ENCODE results near the gene LIPF.
"Not testable (repeated sequence)": the region's sequence is repeated elsewhere in the genome, so short reads cannot be mapped to it uniquely, and the experiment has no call there.

LIPF gene

DNA sequence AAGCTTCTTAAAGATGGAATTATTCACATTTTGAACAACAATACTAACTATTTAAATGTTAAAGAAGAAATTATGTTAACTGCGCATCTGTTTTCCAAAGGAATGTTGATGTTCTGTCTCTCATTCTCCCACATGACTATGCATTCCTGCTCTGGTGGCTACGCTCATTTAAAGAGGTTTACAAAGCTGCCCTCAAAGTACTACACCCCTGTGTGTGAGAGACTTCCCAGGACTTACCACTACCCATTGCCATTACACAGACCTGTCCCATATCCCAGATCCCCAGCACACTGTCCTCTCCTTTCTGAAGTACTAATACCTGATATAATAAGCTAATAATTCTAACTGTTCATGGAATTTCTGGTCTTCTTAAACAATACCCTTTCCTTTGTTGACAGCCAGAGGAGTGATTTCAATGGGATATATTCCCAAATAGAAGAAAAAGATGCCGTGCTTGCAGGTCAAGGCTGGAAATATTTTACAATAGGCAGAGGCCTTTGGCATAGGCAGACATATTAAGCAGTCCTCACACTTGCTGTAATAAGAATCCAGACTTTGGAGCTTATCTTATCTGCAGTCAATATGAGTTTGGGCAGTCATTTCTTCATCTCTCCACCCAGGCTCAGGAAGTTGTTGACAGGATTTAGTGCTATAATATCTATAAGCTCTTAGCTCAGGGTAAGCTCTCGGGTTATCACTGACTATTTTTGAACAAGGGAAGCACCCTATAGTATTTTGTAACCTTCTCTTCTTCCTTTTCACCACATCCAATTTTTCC, 12.2 kb downstream of the LIPF start:
- DNase-seq (ENCODE audit: low read depth in 2 of 2) = no peak

DNA sequence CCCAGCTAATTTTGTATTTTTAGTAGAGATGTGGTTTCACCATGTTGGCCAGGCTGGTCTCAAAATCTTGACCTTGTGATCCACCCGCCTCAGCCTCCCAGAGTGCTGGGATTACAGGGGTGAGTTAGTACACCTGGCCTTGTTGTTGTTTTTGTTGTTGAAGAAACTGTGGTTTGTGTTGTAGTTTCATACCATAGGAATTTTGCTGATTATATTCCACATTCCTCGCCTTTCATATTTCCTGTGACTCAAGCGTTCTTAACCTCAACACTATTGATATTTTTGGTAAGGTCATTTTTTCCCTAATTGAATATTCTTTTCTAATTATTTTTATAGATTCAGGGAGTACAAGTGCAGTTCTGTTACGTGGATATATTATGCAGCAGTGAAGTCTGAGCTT, 16.7 kb downstream of the LIPF start:
- DNase-seq (ENCODE audit: low read depth in 2 of 2) = no peak

DNA sequence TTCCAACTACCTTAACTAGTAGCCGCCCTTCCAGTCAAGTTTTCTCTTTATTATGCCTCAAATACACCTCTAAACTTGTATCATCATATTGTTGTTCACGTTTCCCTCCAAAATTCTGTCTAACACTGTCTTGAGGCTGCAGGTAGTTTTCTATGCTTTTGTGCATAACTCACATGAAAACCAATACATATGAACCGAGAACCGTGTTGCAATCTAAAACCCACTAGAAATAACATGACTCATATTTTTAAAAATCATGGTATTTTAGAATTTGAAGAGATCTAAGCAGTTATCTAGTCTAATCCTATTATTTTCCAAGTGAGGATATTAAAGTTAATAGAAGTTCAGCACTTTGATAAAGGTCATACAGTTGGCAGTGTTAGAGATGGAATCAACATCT, 18.2 kb downstream of the LIPF start:
- no peak for DNase-seq (ENCODE audit: low read depth in 2 of 2)

DNA sequence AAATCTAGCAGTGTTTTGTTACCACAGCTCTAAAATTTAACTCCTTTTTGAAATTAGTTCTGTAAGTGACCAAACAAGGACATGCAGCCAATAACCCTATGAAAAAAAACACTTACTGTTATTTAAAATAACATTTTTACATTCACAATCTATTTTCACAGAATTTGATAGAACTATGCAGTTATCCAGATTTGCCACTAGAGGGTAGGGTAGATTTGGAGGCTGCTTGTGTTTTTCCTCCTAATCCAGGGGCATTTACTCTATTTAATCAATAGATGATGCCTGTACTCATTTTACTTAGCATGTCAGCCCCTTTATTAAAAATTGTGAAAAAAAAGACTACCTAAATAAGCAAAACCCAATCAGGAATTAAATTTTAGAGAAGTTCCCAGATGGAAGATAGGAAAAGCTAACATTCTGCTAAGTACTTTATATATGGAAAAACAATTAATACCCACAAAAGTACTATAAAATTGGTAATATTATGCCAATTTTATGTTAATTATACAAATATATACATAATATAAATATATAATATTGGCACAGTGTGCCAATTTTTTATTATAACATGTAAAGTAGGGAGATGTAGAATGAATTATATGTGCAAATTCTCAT, 23.7 kb downstream of the LIPF start:
- DNase-seq (ENCODE audit: low read depth in 2 of 2) = no peak

DNA sequence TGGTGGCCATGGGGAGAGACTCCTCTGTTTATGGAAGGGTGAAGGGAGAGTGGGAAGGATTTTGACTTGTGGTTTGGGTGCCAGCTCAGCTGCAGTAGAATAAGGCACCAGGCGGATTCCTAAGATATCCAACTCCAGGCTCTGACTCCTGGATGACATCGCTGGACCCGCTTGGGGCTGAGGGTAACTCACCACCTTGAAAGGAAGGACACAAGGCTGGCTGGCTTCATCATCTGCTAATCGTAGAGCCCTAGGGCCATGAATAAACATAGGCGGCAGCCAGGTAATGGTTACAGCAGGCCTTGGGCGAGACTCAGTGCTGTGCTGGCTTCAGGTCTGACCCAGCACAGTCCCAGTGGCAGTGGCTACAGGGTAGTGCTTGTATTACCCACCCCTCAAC, 25.1 kb downstream of the LIPF start:
- DNase-seq (ENCODE audit: low read depth in 2 of 2) = no peak

DNA sequence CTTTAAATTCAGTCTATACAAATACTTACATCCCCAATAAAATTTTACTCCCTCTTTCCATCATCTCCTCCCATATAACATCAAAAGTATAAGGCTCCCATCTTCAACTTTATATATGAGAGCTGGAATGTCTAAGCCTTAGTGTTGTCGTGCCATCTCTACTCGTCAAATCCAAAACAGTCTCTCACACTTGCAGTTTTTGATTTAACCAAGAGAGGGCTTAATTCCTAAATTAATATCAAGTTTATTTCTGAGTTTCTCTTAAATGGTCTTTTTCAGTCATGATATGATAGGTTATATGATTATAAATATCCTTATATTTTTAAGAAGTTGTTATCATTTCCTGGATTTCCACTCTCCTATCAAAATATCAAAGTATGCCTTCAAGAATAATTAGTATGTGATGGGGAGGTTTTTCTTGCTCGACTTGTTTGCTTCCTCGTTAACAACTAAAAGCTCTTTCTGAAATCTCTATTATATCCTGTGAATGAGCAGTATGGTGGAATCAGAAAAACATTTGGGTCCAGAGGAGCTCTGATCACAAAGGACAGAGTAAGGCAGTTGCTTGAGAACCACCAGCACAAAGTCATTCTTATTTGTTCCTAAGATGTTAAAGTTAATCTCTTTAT, 29.3 kb downstream of the LIPF start:
- DNase-seq (ENCODE audit: low read depth in 2 of 2) = no peak

DNA sequence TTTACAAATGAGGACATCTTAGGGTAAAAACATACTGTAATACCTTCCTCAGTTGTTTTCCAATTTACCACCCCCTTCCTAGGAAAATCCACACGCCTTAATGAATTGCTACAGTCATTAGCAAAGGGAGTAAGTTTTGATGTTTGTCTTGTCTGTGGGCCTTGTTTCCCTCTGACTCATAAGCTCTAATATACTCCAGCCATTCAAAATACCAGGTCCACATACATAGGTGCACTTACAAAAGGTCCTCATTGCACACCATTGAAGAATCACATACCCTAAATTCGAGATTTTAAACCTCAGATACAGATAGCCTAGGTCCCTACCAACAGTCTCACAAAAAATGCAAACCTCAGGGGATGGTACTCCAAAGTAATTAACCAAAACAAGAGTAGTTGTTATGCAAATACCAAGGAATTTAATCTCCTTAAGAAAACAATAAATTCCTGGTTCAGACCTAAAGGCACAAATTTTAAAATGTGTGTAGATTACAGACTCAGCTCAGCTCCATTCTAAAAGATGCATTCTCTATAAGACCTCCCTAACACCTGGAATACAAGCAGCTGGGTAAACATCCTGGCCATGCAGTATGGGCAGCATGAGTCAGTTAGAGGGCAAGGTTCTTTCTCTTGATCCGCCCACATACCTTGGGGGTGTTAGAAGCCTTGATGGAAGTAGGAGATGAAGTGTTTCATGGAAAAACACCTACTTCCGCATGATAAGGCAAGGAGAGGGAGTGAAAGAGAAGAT, 38.8 kb downstream of the LIPF start:
- DNase-seq (ENCODE audit: low read depth in 2 of 2) = no peak

DNA sequence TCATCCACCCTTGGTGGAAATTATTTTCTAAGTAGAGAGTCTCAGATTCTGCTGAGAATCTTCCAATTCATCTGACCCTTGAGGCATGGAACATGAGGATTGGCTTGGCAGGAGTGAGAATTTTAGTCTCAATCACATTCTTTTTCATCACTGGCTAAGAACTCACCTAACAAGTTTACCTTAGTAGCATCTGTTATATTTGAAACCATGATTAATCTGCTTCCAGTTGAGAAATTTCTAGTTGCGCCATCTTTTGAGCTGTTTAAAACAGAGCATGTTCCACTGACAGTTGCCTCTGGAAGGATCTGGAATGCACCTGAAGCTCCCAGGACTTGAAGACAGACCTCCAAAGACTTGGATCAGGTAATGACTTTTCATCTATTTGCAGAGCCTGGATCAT, 41.7 kb downstream of the LIPF start, which contains the start of gene LIPK:
LIPK (plus strand) TSS at position 292 of the 400 bp plus-strand sequence. CDS start 18,295 bp downstream, outside the sequence.
- DNase-seq (ENCODE audit: low read depth in 2 of 2) = no peak

DNA sequence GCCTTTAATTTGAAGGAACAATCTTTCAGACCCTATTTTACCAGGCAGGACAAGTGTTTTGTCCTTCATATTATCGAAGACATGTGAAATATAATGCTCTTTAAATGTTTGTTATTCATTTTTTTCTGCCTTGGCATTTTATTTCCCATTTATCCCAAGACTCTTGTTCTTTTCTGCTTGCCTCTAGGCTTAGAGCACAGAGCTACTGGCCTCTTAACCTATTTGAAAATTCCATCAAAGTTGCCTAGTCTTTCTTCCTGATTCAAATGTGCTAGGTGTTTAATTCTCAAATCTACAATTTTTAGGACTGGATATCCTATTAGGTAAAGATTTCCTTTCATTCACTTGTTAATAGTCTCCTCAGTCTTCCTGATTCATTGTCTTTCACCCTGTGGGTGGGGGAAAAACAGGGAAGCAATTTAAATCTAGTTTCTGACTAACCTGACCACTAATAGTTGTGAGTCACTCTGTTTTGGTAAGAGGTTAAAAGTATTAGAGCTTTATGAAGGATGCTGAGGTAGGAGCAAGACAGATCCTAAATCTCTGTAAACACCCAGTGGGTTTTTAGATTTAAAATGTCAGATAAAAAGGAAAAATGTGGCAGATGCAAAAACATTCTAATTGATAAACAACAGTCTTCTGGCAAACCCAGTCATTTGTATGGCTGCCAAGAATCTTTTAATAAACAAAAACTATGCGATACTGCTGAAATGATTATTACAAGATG, 43.4 kb downstream of the LIPF start:
- peak; percentile 20 to 35 for DNase-seq (ENCODE audit: low read depth in 2 of 2)

DNA sequence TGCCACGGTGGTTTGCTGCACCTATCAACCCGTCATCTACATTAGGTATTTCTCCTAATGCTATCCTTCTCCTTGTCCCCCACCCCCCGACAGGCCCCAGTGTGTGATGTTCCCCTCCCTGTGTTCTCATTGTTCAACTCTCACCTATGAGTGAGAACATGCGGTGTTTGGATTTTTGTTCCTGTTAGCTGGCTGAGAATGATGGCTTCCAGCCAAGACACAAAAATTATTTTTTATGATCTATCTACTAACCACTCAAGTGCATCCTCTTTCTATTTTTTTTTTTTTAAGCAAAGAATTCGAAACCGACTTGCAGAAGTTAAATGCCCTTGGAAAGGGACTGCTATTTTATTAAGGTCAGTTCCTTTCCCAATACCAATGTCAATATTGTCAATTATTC, 45.1 kb downstream of the LIPF start:
- not testable (repeated sequence) for DNase-seq (ENCODE audit: low read depth in 2 of 2)

DNA sequence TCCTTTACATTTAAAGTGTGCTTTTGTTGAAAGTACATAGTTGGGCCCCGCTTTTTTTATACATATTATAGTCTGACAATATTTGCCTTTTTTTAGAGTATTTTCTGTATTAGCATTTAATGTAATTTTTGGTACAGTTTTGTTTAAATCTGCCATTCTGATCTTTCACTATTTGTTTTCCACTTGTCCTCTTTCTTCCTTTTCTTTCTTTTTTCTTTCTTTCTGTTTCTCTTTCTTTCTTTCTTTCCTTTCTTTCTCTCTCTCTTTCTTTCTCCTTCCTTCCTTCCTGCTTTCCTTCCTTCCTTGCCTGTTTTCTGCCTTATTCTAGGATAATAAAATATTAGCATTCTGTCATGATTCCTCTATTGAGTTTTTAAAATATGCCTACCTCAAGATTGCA, 51.3 kb downstream of the LIPF start:
- DNase-seq (ENCODE audit: low read depth in 2 of 2) = no peak

DNA sequence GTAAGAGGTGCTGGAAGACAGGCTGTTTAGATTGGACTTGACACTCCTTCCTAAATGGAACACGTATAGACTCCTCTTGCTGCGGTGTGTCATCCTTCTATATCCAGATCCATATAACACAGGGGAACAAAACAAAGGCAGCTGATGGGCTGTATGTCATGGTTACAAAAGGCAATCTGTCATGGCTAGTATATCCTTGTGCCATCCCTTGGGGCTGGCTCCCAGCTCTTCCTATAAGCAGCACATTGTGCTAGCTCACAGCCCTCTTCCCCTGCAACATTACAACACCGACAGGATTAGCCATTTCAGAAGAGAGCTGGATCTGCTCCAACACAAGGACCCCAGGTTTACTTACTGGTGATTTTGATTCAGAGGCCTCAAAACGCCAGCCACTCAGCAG, 57.1 kb downstream of the LIPF start:
- no peak for DNase-seq (ENCODE audit: low read depth in 2 of 2)

DNA sequence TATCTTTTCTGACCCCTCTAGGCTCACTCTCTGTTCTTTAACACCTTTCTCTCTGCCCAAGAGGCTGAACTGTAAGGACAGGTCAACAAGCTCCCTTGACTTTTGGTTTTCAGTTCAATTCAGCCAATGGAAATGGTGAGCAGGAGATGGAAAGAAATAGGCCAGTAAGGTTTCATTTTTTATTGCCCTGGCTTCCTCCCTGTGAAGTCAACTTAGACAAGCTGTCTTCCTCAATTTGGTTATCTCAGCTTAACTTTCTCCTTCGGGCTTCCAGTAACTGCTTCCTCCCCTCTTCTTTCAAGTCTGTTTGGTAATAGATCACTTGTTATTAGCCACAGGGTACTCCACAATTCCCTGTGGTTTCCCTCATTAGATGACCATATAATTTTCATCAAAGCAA, 61.6 kb downstream of the LIPF start:
- DNase-seq (ENCODE audit: low read depth in 2 of 2) = no peak

DNA sequence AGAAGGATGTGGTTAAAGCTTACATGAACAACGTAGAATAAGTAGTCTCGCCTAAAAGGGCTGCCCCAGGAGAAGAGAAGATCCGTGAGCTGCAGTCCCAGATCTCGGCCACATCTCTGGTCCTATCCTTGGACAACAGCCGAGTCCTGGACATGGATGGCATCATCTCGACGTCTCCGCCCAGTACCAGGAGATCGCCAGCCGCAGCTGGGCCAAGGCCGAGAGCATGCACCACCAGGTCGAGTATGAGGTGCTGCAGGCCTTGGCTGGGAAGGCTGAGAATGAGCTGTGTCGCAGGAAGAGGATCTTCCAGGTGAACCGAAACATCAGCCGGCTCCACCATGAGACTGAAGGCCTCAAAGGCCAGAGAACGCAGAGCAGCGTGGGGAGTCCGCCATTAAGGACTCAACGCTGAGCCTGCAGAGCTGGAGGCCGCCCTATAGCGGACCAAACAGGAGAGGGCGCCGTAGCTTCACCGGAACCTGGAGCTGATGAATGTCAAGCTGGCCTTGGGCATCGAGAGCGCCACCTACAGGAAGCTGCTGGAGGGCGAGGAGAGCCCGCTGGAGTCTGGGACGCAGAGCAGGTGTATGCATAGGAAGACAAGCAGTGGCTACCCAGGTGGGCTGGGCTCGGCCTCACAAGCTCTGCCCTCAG, 64.0 kb downstream of the LIPF start:
- DNase-seq (ENCODE audit: low read depth in 2 of 2) = no peak

Data from fibroblast of skin of left biceps (primary cell).